Astrocyte (in vitro differentiated cells and primary cell): Measurements from ENCODE around the gene DGKI. TPM values are rescaled to one million over a fixed set of nuclear protein-coding genes. Genes with fewer than 3 reads are reported as not detected.
A peak's percentile ranks its signal among the peaks of the same experiment; 100 is the strongest.

Experiments used
- DNase-seq: peaks from one replicate; pipeline ENCODE4 v3.0.0-alpha.2; 2010; ENCODE audit warnings: low read depth
- FAIRE-seq: peaks from 2 replicates; lab custom pipeline; 2011; peaks lifted over from hg19 to GRCh38; lab: Jason Lieb, UNC
- H2AFZ ChIP-seq: 2 replicates; pipeline ENCODE4 v1.6.0; 2012; ENCODE audit warnings: low read depth, low read length, inconsistent platforms
- H3K27ac ChIP-seq: 2 replicates; pipeline ENCODE4 v1.5.1; 2011; ENCODE audit warnings: low read depth, low read length, inconsistent platforms
- H3K27me3 ChIP-seq: 2 replicates; pipeline ENCODE4 v1.6.0; 2011; ENCODE audit warnings: low read length, inconsistent platforms; ENCODE audit not compliant: insufficient read depth
- H3K36me3 ChIP-seq: 2 replicates; pipeline ENCODE4 v1.5.1; 2011; ENCODE audit warnings: low read length, inconsistent platforms; ENCODE audit not compliant: insufficient read depth
- H3K4me1 ChIP-seq: 2 replicates; pipeline ENCODE4 v1.5.1; 2011; ENCODE audit warnings: low read length, inconsistent platforms; ENCODE audit not compliant: insufficient read depth
- H3K4me2 ChIP-seq: 2 replicates; pipeline ENCODE4 v1.6.0; 2012; ENCODE audit warnings: low read length, inconsistent platforms
- H3K4me3 ChIP-seq: 2 replicates; pipeline ENCODE4 v1.5.1; 2011; ENCODE audit warnings: low read depth, mild to moderate bottlenecking, low read length, inconsistent platforms; ENCODE audit not compliant: insufficient read depth
- H3K79me2 ChIP-seq: 2 replicates; pipeline ENCODE4 v1.6.0; 2012; ENCODE audit warnings: mild to moderate bottlenecking, low read length, inconsistent platforms; ENCODE audit not compliant: insufficient read depth
- H3K9ac ChIP-seq: 2 replicates; pipeline ENCODE4 v1.6.0; 2012; ENCODE audit warnings: mild to moderate bottlenecking, low read length, inconsistent platforms
- H3K9me3 ChIP-seq: 2 replicates; pipeline ENCODE4 v1.5.1; 2012; ENCODE audit warnings: low read depth, mild to moderate bottlenecking, low read length, inconsistent platforms; ENCODE audit not compliant: insufficient read depth
- H4K20me1 ChIP-seq: 2 replicates; pipeline ENCODE4 v1.6.0; 2012; ENCODE audit warnings: low read length, inconsistent platforms; ENCODE audit not compliant: insufficient read depth
- H3K27ac Mint-ChIP-seq: one replicate; pipeline ENCODE4 v1.8.0; 2021; ENCODE audit warnings: mild to moderate bottlenecking, mixed read lengths; ENCODE audit not compliant: unreplicated experiment
- H3K27me3 Mint-ChIP-seq: one replicate; pipeline ENCODE4 v1.8.0; 2021; ENCODE audit warnings: low read depth, mixed read lengths; ENCODE audit not compliant: unreplicated experiment
- H3K36me3 Mint-ChIP-seq: one replicate; pipeline ENCODE4 v1.8.0; 2021; ENCODE audit warnings: low read depth, mixed read lengths; ENCODE audit not compliant: unreplicated experiment
- H3K4me1 Mint-ChIP-seq: one replicate; pipeline ENCODE4 v1.8.0; 2021; ENCODE audit warnings: low read depth, mixed read lengths; ENCODE audit not compliant: unreplicated experiment
- H3K4me3 Mint-ChIP-seq: one replicate; pipeline ENCODE4 v1.8.0; 2021; ENCODE audit warnings: mild to moderate bottlenecking, moderate library complexity, mixed read lengths; ENCODE audit not compliant: unreplicated experiment
- H3K9me3 Mint-ChIP-seq: one replicate; pipeline ENCODE4 v1.8.0; 2021; ENCODE audit warnings: mild to moderate bottlenecking, mixed read lengths; ENCODE audit not compliant: unreplicated experiment
- EZH2 ChIP-seq: IDR thresholded peaks from 2 replicates; pipeline ENCODE4 v1.6.1; 2012; ENCODE audit warnings: mild to moderate bottlenecking, low read length, inconsistent platforms; ENCODE audit not compliant: insufficient read depth
- total RNA-seq: library from RNA; stranded (reverse); gene quantifications from 2 replicates; pipeline ENCODE4 v1.2.1, GENCODE V29; 2021
- TF ChIP-seq, protein P1 (sequence below): IDR thresholded peaks from 2 replicates; pipeline ENCODE4 v1.5.1; 2011; ENCODE audit warnings: low read depth, mild to moderate bottlenecking, inconsistent platforms, low read length, moderate library complexity; ENCODE audit not compliant: insufficient read depth

The DGKI gene
- total RNA-seq, 1 donor from 2014 or later: 6.3 TPM

DNA sequence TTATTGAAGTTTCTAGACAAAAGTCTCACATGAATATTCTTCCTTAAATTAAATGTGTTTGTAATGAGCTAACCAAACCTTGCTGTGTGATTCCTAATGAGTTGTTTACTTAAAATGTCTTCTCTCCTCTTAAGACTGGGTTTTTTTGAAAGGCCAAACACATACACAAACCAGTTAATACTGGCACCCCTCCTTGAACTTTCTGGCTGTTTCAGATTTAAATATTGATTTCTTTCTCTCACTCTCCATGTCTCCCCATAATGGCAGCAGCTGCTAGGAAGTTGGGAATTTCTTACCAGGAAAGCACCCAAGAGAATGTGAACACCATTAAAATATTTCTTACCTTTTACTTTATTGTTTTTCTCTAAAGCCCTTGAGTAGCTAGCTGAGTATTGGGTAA lies 491.8 kb downstream of the DGKI start:
- no peaks in the 10 kb centered on the region for H3K79me2 ChIP-seq
- H3K9ac ChIP-seq: no peak overlapping the region
- H3K27me3 ChIP-seq: no peaks in the 10 kb centered on the region
- FAIRE-seq: no peak
- Mint-ChIP-seq H3K36me3 (no peaks in the 10 kb centered on the region), H3K4me3 (no peak overlapping the region), H3K27ac (no peak overlapping the region), H3K9me3 (peaks cover 11% of the 10 kb centered on the region), H3K4me1 (no peaks in the 10 kb centered on the region), H3K27me3 (no peaks in the 10 kb centered on the region)
- peaks cover 3% of the 10 kb centered on the region for H3K4me1 ChIP-seq
- no peak overlapping the region for H3K27ac ChIP-seq
- H3K9me3 ChIP-seq: peaks cover 10% of the 10 kb centered on the region
- H4K20me1 ChIP-seq: no peaks in the 10 kb centered on the region
- H2AFZ ChIP-seq: no peak overlapping the region
- H3K36me3 ChIP-seq: no peaks in the 10 kb centered on the region
- no peak for TF ChIP-seq EZH2
- TF ChIP-seq, protein P1, sequence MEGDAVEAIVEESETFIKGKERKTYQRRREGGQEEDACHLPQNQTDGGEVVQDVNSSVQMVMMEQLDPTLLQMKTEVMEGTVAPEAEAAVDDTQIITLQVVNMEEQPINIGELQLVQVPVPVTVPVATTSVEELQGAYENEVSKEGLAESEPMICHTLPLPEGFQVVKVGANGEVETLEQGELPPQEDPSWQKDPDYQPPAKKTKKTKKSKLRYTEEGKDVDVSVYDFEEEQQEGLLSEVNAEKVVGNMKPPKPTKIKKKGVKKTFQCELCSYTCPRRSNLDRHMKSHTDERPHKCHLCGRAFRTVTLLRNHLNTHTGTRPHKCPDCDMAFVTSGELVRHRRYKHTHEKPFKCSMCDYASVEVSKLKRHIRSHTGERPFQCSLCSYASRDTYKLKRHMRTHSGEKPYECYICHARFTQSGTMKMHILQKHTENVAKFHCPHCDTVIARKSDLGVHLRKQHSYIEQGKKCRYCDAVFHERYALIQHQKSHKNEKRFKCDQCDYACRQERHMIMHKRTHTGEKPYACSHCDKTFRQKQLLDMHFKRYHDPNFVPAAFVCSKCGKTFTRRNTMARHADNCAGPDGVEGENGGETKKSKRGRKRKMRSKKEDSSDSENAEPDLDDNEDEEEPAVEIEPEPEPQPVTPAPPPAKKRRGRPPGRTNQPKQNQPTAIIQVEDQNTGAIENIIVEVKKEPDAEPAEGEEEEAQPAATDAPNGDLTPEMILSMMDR: no peak
- H3K4me3 ChIP-seq: no peak overlapping the region
- no peak overlapping the region for H3K4me2 ChIP-seq
- DNase-seq: no peak

DNA sequence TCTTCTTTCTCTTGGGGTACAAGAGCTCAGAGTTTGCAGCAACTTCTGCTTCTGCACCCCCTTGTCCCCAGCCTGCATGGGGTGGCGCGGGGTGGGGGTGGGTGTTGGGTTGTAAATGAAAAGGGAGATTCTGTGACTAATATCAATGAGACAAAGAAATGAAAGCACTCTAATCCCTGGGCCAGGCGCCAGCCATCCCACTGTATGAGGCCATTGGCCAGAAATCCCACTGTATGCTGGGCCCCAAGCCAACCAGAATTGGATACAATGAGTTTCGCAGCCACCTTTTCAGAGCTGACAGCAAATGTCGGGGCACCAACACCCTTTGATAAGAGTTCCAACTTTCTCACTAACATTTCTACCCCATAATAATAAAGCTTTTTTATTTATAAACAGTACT lies 492.4 kb downstream of the DGKI start:
- H3K79me2 ChIP-seq: no peaks in the 10 kb centered on the region
- H3K4me2 ChIP-seq: peak overlapping the region; percentile 38
- no peak overlapping the region for H3K4me3 Mint-ChIP-seq
- H3K9me3 Mint-ChIP-seq: peaks cover 11% of the 10 kb centered on the region
- DNase-seq: peak; percentile 61
- no peak overlapping the region for H3K27ac Mint-ChIP-seq
- no peak overlapping the region for H2AFZ ChIP-seq
- H3K4me3 ChIP-seq: no peak overlapping the region
- no peak overlapping the region for H3K9ac ChIP-seq
- peaks cover 8% of the 10 kb centered on the region for H3K9me3 ChIP-seq
- H3K27me3 ChIP-seq: no peaks in the 10 kb centered on the region
- TF ChIP-seq EZH2: no peak
- TF ChIP-seq, protein P1: no peak
- H3K36me3 ChIP-seq: no peaks in the 10 kb centered on the region
- H3K4me1 ChIP-seq: peaks cover 3% of the 10 kb centered on the region
- no peak overlapping the region for H3K27ac ChIP-seq
- H4K20me1 ChIP-seq: no peaks in the 10 kb centered on the region
- no peak for FAIRE-seq
- no peaks in the 10 kb centered on the region for H3K4me1 Mint-ChIP-seq
- H3K36me3 Mint-ChIP-seq: no peaks in the 10 kb centered on the region
- H3K27me3 Mint-ChIP-seq: no peaks in the 10 kb centered on the region

- no peak for TF ChIP-seq EZH2
- TF ChIP-seq, protein P1: no peak
- no peaks in the 10 kb centered on the region for H4K20me1 ChIP-seq
- H3K79me2 ChIP-seq: no peaks in the 10 kb centered on the region
- DNase-seq (no peak), FAIRE-seq (no peak)
- Mint-ChIP-seq H3K27me3 (no peaks in the 10 kb centered on the region), H3K4me1 (no peaks in the 10 kb centered on the region), H3K4me3 (no peak overlapping the region), H3K36me3 (no peaks in the 10 kb centered on the region), H3K27ac (no peak overlapping the region), H3K9me3 (peaks cover 2% of the 10 kb centered on the region)
- no peak overlapping the region for H3K4me2 ChIP-seq
- H3K36me3 ChIP-seq: no peaks in the 10 kb centered on the region
- no peak overlapping the region for H3K9ac ChIP-seq
- H3K4me1 ChIP-seq: peaks cover 3% of the 10 kb centered on the region
- no peak overlapping the region for H3K4me3 ChIP-seq
- H3K27ac ChIP-seq: no peak overlapping the region
- no peaks in the 10 kb centered on the region for H3K9me3 ChIP-seq
- H3K27me3 ChIP-seq: no peaks in the 10 kb centered on the region
- no peak overlapping the region for H2AFZ ChIP-seq
These were observed 494.8 kb downstream of the DGKI start for GRCh38 chr7:137351941-137352340.
